HepG2 (cell line): ENCODE measurements around the gene CDHR5. TPM values are rescaled to one million over a fixed set of nuclear protein-coding genes. Genes with fewer than 3 reads are reported as not detected.

Source experiments
- ATAC-seq: fragments of 200-7000 bp; cut with Tn5 transposase; 3 replicates; pipeline ENCODE4 v1.9.1; 2020; ENCODE audit warnings: mild to moderate bottlenecking, moderate library complexity
- Bru-seq: library from RNA; stranded (reverse); fragments of 400-500 nt; gene quantifications from one replicate; lab custom pipeline; 2021; lab: Mats Ljungman, UMichigan
- BruChase-seq, 2 experiments: library from RNA; stranded (reverse); fragments of 400-500 nt; gene quantifications; one replicate each; lab custom pipeline; 2021; lab: Mats Ljungman, UMichigan
- BruUV-seq: library from RNA; stranded (reverse); fragments of 400-500 nt; replicated peaks from 2 replicates; lab custom pipeline; 2021; lab: Mats Ljungman, UMichigan
- CTCF ChIA-PET: fragments of 300-600 bp; formaldehyde crosslinking; extraction: SDS; loops from one replicate; lab custom pipeline; 2021; ENCODE audit warnings: low total read pairs, inconsistent platforms, low intra/inter-chr PET ratio; lab: Yijun Ruan, JAX
- POLR2A ChIA-PET: fragments of 350-600 bp; sonication (Branson Sonifier 250); formaldehyde crosslinking; loops from one replicate; lab custom pipeline; 2020; ENCODE audit warnings: antibody characterized with exemption, inconsistent platforms; lab: Yijun Ruan, JAX
- DNase-seq: peaks from one replicate; pipeline ENCODE4 v3.0.0-alpha.2; 2015; ENCODE audit warnings: low spot score
- FAIRE-seq: peaks from 3 replicates; lab custom pipeline; 2011; peaks lifted over from hg19 to GRCh38; lab: Jason Lieb, UNC
- H2AFZ ChIP-seq: one replicate; pipeline ENCODE4 v1.6.1; 2011; ENCODE audit warnings: low read length, inconsistent platforms
- H3K27ac ChIP-seq: fragments of 300-600 bp; 3 replicates; pipeline ENCODE4 v1.8.0; 2011; ENCODE audit warnings: mixed run types, mild to moderate bottlenecking, mixed read lengths, low read length, inconsistent platforms; ENCODE audit not compliant: insufficient read depth; ENCODE audit errors: extremely low read length
- H3K27me3 ChIP-seq, 2 experiments: fragments of 200-600 bp in 1 of 2; 2 replicates in 1 of 2; 3 replicates in 1 of 2; pipeline versions ENCODE4 v1.6.0 to v1.8.0; 2011; ENCODE audit warnings: low read length in 2 of 2, mild to moderate bottlenecking in 2 of 2, moderate library complexity in 2 of 2, inconsistent platforms in 1 of 2; ENCODE audit not compliant: insufficient read depth in 2 of 2, control insufficient read depth in 1 of 2
- H3K36me3 ChIP-seq, 2 experiments: fragments of 200-600 bp in 1 of 2; replicated peaks in 1 of 2; 2 replicates in 1 of 2; 3 replicates in 1 of 2; pipeline versions ENCODE4 v1.5.1 to v1.8.0; 2011; ENCODE audit warnings: low read length in 2 of 2, inconsistent platforms in 1 of 2; ENCODE audit not compliant: insufficient read depth in 2 of 2, control insufficient read depth in 1 of 2
- H3K4me1 ChIP-seq: 2 replicates; pipeline ENCODE4 v1.5.1; 2012; ENCODE audit warnings: low read length, inconsistent platforms; ENCODE audit not compliant: insufficient read depth
- H3K4me2 ChIP-seq: 2 replicates; pipeline ENCODE4 v1.6.0; 2011; ENCODE audit warnings: low read depth, low read length, inconsistent platforms
- H3K4me3 ChIP-seq, 3 experiments: fragments of 200-600 bp in 1 of 3; sonication (generic), shearing (Covaris generic) in 1 of 3; replicated peaks in 1 of 3; 2 replicates each; pipeline ENCODE4 v1.5.1; 2011 to 2016; ENCODE audit warnings: low read length in 3 of 3, inconsistent platforms in 2 of 3, low read depth in 2 of 3, mild to moderate bottlenecking in 2 of 3, control low read depth in 1 of 3, mixed read lengths in 1 of 3; ENCODE audit not compliant: insufficient read depth in 1 of 3
- H3K79me2 ChIP-seq: one replicate; pipeline ENCODE4 v1.6.1; 2011; ENCODE audit warnings: low read length, inconsistent platforms; ENCODE audit not compliant: insufficient read depth
- H3K9ac ChIP-seq: 2 replicates; pipeline ENCODE4 v1.6.0; 2011; ENCODE audit warnings: mild to moderate bottlenecking, low read depth, low read length, inconsistent platforms; ENCODE audit not compliant: insufficient read depth
- H3K9me3 ChIP-seq: 2 replicates; pipeline ENCODE4 v1.5.1; 2012; ENCODE audit warnings: mild to moderate bottlenecking, low read length
- H4K20me1 ChIP-seq: 2 replicates; pipeline ENCODE4 v1.6.0; 2011; ENCODE audit warnings: inconsistent platforms, mild to moderate bottlenecking, low read length, moderate library complexity; ENCODE audit not compliant: insufficient read depth
- HNF4G ChIP-seq, 2 experiments: sonication (generic) in 1 of 2; formaldehyde crosslinking in 1 of 2; IDR thresholded peaks; 2 replicates each; pipeline versions ENCODE4 v1.4.0 to v1.6.1; 2011 to 2020; ENCODE audit warnings: borderline replicate concordance in 2 of 2, low read depth in 2 of 2, mild to moderate bottlenecking in 2 of 2, low read length in 1 of 2, missing genetic modification reagents in 1 of 2, moderate library complexity in 1 of 2
- HNRNPH1 ChIP-seq: fragments of 200-400 bp; formaldehyde crosslinking; optimal IDR thresholded peaks from 2 replicates; pipeline ENCODE3; 2017; ENCODE audit warnings: mild to moderate bottlenecking, low read depth, low read length
- ZZZ3 ChIP-seq: sonication (generic); formaldehyde crosslinking; IDR thresholded peaks from 2 replicates; pipeline ENCODE4 v1.4.0; 2020; ENCODE audit warnings: missing genetic modification reagents, mild to moderate bottlenecking, borderline replicate concordance
- WGBS: methylation state at CpG from one replicate; pipeline ENCODE4 v1.1.6; 2017; ENCODE audit warnings: low lambda C conversion rate; 5-methylcytosine and 5-hydroxymethylcytosine counted together
- in situ Hi-C: cut with HindIII; loops from 2 replicates; pipeline ENCODE4 v1.10.0; 2017; ENCODE audit warnings: low pct_unique_long_range_greater_than_20kb; ENCODE audit not compliant: extremely low pct_ligation_motif_present
- intact Hi-C: fragments of 100-400 bp; cut with micrococcal nuclease; formaldehyde crosslinking; loops from one replicate; pipeline ENCODE4 v1.10.0; 2022; ENCODE audit not compliant: unreplicated experiment
- long read RNA-seq, 2 experiments: library from RNA in 1 of 2; library from polyadenylated mRNA in 1 of 2; stranded (forward) in 1 of 2; unstranded in 1 of 2; transcript quantifications; one replicate each; pipeline ENCODE4 v2.0.0, GENCODE V29; 2019 to 2022
- polyA minus RNA-seq, 3 experiments: library from RNA; depleted of rRNA, polyadenylated mRNA; stranded (reverse); fragments of >200 nt; gene quantifications; 2 replicates each; pipeline ENCODE4 v1.2.3, GENCODE V29; 2011; ENCODE audit warnings: low replicate concordance in 1 of 3
- polyA plus RNA-seq, 8 experiments: library from polyadenylated mRNA; depleted of rRNA in 3 of 8; stranded (reverse) in 7 of 8; unstranded in 1 of 8; fragments of >200 nt; fragmentation: Illumina TruSeq in 4 of 8; extraction: Trizol in 4 of 8; gene quantifications; 2 replicates each; pipeline versions ENCODE4 v1.2.1 to v1.2.3, GENCODE V29; 2011 to 2016; ENCODE audit warnings: low read depth in 4 of 8, missing spikeins in 1 of 8, mixed read lengths in 1 of 8; ENCODE audit not compliant: insufficient read depth in 1 of 8
- total RNA-seq, 5 experiments: library from RNA; depleted of rRNA; stranded (reverse); fragments of >200 nt; fragmentation: Illumina TruSeq; extraction: Trizol; gene quantifications; 2 replicates each; pipeline ENCODE4 v1.2.3, GENCODE V29; 2016; ENCODE audit warnings: low read depth in 1 of 5
- TF ChIP-seq, protein P1 (sequence below): sonication (generic); formaldehyde crosslinking; IDR thresholded peaks from 2 replicates; pipeline ENCODE4 v1.4.0; 2020; ENCODE audit warnings: missing genetic modification reagents
- TF ChIP-seq, protein P2 (sequence below): sonication (generic); formaldehyde crosslinking; IDR thresholded peaks from 2 replicates; pipeline ENCODE4 v1.4.0; 2020; ENCODE audit warnings: low read depth, missing genetic modification reagents

The CDHR5 gene, protein sequence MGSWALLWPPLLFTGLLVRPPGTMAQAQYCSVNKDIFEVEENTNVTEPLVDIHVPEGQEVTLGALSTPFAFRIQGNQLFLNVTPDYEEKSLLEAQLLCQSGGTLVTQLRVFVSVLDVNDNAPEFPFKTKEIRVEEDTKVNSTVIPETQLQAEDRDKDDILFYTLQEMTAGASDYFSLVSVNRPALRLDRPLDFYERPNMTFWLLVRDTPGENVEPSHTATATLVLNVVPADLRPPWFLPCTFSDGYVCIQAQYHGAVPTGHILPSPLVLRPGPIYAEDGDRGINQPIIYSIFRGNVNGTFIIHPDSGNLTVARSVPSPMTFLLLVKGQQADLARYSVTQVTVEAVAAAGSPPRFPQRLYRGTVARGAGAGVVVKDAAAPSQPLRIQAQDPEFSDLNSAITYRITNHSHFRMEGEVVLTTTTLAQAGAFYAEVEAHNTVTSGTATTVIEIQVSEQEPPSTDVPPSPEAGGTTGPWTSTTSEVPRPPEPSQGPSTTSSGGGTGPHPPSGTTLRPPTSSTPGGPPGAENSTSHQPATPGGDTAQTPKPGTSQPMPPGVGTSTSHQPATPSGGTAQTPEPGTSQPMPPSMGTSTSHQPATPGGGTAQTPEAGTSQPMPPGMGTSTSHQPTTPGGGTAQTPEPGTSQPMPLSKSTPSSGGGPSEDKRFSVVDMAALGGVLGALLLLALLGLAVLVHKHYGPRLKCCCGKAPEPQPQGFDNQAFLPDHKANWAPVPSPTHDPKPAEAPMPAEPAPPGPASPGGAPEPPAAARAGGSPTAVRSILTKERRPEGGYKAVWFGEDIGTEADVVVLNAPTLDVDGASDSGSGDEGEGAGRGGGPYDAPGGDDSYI
- total RNA-seq (2016; rRNA removed; fragmentation: Illumina TruSeq; extraction: Trizol) = 0.21 and 0.46 TPM in 2 replicates
- 0.09 TPM in 1 of 2 replicates, not detected in the other for total RNA-seq (2016; cell fraction: cytosol; rRNA removed; fragmentation: Illumina TruSeq; extraction: Trizol; ENCODE audit: low read depth)
- total RNA-seq (2016; cell fraction: insoluble cytoplasmic fraction; rRNA removed; fragmentation: Illumina TruSeq; extraction: Trizol) = 0.52 TPM in 1 of 2 replicates, not detected in the other
- 0.25 and 0.52 TPM in 2 replicates for total RNA-seq (2016; cell fraction: membrane; rRNA removed; fragmentation: Illumina TruSeq; extraction: Trizol)
- 0.65 and 0.72 TPM in 2 replicates for total RNA-seq (2016; cell fraction: nucleus; rRNA removed; fragmentation: Illumina TruSeq; extraction: Trizol)
- 0.68 and 0.71 TPM in 2 replicates for polyA plus RNA-seq (2011; rRNA removed)
- polyA plus RNA-seq (2011; cell fraction: cytosol; rRNA removed) = 0.19 and 0.67 TPM in 2 replicates
- polyA plus RNA-seq (2011; cell fraction: nucleus; rRNA removed) = 1.8 and 3.5 TPM in 2 replicates
- polyA plus RNA-seq (2012) = 0.37 and 0.71 TPM in 2 replicates
- polyA plus RNA-seq (2016; cell fraction: cytosol; fragmentation: Illumina TruSeq; extraction: Trizol; ENCODE audit: low read depth) = 0.06 and 0.12 TPM in 2 replicates
- 0.70 and 0.90 TPM in 2 replicates for polyA plus RNA-seq (2016; cell fraction: insoluble cytoplasmic fraction; fragmentation: Illumina TruSeq; extraction: Trizol; ENCODE audit: low read depth)
- 0.11 and 0.40 TPM in 2 replicates for polyA plus RNA-seq (2016; cell fraction: membrane; fragmentation: Illumina TruSeq; extraction: Trizol; ENCODE audit: low read depth)
- 3.1 and 3.6 TPM in 2 replicates for polyA plus RNA-seq (2016; cell fraction: nucleus; fragmentation: Illumina TruSeq; extraction: Trizol; ENCODE audit: insufficient read depth, low read depth)
- polyA minus RNA-seq (2011; rRNA and poly(A)+ RNA removed; ENCODE audit: low replicate concordance) = 0.62 TPM in 1 of 2 replicates, not detected in the other
- 0.40 TPM in 1 of 2 replicates, not detected in the other for polyA minus RNA-seq (2011; cell fraction: cytosol; rRNA and poly(A)+ RNA removed)
- polyA minus RNA-seq (2011; cell fraction: nucleus; rRNA and poly(A)+ RNA removed) = 0.26 and 0.75 TPM in 2 replicates
- percentile 18 among the genes with signal in this experiment for Bru-seq, nascent RNA
- BruChase-seq, experiment 1, labeled RNA remaining after a 6-hour chase = percentile 33 among the genes with signal in this experiment
- BruChase-seq, experiment 2, labeled RNA remaining after a 2-hour chase = percentile 22 among the genes with signal in this experiment
- long read RNA-seq, experiment 1 = 0 reads
- long read RNA-seq, experiment 2, partial matches to known transcripts = 0 of 1 reads
- long read RNA-seq, experiment 2, other reads (novel, unspliced or antisense) = 0 of 1 reads

DNA sequence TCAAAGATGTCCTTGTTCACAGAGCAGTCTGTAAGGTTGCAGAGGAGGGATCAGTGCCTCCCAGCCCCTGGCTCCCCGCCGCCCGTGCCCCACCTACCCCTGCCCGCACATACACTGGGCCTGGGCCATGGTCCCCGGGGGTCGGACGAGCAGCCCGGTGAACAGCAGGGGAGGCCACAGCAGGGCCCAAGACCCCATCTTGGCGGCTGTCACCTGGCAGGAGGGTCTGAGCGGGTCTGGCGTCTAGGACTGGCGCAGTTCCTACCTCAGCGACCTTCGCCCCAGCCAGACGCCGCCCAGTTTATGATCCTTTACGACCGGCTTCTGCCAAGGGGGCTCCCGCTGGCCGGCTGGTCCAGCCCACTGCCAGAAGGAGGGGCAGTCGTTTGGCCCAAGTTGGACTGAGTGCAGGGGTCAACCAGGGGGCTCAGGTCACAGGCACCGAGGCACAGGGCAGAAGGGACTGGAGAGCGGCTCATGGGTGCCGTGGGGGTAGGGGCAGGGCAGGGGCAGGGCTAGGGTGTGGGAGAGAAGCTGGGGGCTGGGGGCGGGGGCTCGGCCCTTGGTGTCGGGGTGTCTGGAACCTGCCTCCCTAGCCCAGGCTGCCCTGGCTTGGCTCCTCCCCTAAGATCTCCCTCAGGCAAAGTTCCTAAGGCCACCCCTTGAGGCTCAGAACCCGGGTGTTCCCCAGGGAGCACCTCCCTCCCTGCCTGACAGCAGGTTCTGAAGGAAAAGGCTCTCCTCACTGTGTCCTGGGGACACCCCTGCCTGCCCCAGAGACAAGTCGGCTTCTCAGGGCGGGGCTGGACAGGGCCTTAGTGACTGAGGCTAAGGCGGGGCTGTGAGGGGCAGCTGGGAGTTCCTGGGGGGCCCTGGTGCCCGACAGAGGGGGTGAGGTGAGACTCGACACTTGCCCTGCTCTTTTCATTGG is at the start of gene CDHR5:
CDHR5 (minus strand) TSS at position 251 of the 931 bp plus-strand sequence; CDS start at position 198, 53 bp downstream.
- CTCF ChIA-PET = no interaction called here
- H3K79me2 ChIP-seq = no peaks in the 10 kb centered on the region
- H2AFZ ChIP-seq = no peak within 1 kb of the TSS
- ATAC-seq (peak; percentile 67), DNase-seq (peak; percentile 41), FAIRE-seq (no peak)
- H3K27ac ChIP-seq = peak within 1 kb of the TSS; percentile 46
- peak within 1 kb of the TSS; percentile 49 to 57 (median 53) for H3K4me3 ChIP-seq
- intact Hi-C loops (no loop called here), in situ Hi-C loops (loop anchor here (10.0 kb wide), 1 partner anchor 70 kb away; no protein-coding TSS in a partner anchor)
- peak within 1 kb of the TSS; percentile 75 for H3K4me2 ChIP-seq
- no peaks in the 10 kb centered on the region for H3K27me3 ChIP-seq
- peaks cover 31% of the 10 kb centered on the region for H3K4me1 ChIP-seq
- no peaks in the 10 kb centered on the region; a peak in 1 of 5 replicates for H3K36me3 ChIP-seq
- 7% methylated on average over 8 of the region's 33 CpGs for WGBS
- no peaks in the 10 kb centered on the region for H3K9me3 ChIP-seq
- no TSS peak for BruUV-seq
- H4K20me1 ChIP-seq = peaks cover 16% of the 10 kb centered on the region; the same call in 1 of the 2 replicates
- POLR2A ChIA-PET = interaction anchor here (1.2 kb wide), 1 partner anchor 37 kb away, joined by 4 read pairs; no protein-coding TSS in a partner anchor
- peak within 1 kb of the TSS; percentile 52; the same call in 1 of the 2 replicates for H3K9ac ChIP-seq
- TF ChIP-seq HNF4G (IDR thresholded peaks at IDR 0.05; ENCODE audit: borderline replicate concordance, low read depth, low read length) (peak; percentile 82), HNF4G (CRISPR knock-in tag; IDR thresholded peaks at IDR 0.05; ENCODE audit: borderline replicate concordance, low read depth) (no peak; the same call in 1 of the 2 replicates), HNRNPH1 (peak; percentile 7), ZZZ3 (CRISPR knock-in tag) (no peak)
- TF ChIP-seq, protein P1, sequence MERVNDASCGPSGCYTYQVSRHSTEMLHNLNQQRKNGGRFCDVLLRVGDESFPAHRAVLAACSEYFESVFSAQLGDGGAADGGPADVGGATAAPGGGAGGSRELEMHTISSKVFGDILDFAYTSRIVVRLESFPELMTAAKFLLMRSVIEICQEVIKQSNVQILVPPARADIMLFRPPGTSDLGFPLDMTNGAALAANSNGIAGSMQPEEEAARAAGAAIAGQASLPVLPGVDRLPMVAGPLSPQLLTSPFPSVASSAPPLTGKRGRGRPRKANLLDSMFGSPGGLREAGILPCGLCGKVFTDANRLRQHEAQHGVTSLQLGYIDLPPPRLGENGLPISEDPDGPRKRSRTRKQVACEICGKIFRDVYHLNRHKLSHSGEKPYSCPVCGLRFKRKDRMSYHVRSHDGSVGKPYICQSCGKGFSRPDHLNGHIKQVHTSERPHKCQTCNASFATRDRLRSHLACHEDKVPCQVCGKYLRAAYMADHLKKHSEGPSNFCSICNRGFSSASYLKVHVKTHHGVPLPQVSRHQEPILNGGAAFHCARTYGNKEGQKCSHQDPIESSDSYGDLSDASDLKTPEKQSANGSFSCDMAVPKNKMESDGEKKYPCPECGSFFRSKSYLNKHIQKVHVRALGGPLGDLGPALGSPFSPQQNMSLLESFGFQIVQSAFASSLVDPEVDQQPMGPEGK (CRISPR knock-in tag) = peak; percentile 26; the same call in 1 of the 2 replicates
- TF ChIP-seq, protein P2, sequence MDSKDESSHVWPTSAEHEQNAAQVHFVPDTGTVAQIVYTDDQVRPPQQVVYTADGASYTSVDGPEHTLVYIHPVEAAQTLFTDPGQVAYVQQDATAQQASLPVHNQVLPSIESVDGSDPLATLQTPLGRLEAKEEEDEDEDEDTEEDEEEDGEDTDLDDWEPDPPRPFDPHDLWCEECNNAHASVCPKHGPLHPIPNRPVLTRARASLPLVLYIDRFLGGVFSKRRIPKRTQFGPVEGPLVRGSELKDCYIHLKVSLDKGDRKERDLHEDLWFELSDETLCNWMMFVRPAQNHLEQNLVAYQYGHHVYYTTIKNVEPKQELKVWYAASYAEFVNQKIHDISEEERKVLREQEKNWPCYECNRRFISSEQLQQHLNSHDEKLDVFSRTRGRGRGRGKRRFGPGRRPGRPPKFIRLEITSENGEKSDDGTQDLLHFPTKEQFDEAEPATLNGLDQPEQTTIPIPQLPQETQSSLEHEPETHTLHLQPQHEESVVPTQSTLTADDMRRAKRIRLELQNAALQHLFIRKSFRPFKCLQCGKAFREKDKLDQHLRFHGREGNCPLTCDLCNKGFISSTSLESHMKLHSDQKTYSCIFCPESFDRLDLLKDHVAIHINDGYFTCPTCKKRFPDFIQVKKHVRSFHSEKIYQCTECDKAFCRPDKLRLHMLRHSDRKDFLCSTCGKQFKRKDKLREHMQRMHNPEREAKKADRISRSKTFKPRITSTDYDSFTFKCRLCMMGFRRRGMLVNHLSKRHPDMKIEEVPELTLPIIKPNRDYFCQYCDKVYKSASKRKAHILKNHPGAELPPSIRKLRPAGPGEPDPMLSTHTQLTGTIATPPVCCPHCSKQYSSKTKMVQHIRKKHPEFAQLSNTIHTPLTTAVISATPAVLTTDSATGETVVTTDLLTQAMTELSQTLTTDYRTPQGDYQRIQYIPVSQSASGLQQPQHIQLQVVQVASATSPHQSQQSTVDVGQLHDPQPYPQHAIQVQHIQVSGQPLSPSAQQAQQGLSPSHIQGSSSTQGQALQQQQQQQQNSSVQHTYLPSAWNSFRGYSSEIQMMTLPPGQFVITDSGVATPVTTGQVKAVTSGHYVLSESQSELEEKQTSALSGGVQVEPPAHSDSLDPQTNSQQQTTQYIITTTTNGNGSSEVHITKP = 0 out of 2 replicates have a peak, but pooled peaks have one; percentile 30
